Renal cortex interstitium (tissue), 11 donors: Measurements from ENCODE around the gene DNAJB14. TPM values are rescaled to one million over a fixed set of nuclear protein-coding genes. Genes with fewer than 3 reads are reported as not detected.
A peak's percentile ranks its signal among the peaks of the same experiment; 100 is the strongest.

Experiments
- DNase-seq, 11 donors: peaks; one replicate each; pipeline ENCODE4 v3.0.0-alpha.2; 2013; ENCODE audit warnings: low read depth in 9 of 11, low spot score in 4 of 11; ENCODE audit errors: extremely low read depth in 1 of 11
- polyA plus RNA-seq, 3 donors: library from polyadenylated mRNA; unstranded; fragments of 120-200 nt; gene quantifications; one replicate each; pipeline ENCODE4 v1.2.1, GENCODE V29; 2013; ENCODE audit not compliant: insufficient read length in 3 of 3

Gene DNAJB14
- polyA plus RNA-seq, 3 donors = 29.9 to 39.9 (median 39.3) TPM

GRCh38 chr4:99949999-99950912 lies 3.8 kb upstream of the DNAJB14 start, which contains the start of gene H2AZ1:
Gene H2AZ1 (minus strand): TSS chr4:99950275. CDS start chr4:99950170, 105 bp downstream.
- DNase-seq = peak; percentile 93 to 100 (median 98)

GRCh38 chr4:99949034-99949998 lies 2.9 kb upstream of the DNAJB14 start:
- DNase-seq = peak; percentile 86 to 96 (median 90)

DNA sequence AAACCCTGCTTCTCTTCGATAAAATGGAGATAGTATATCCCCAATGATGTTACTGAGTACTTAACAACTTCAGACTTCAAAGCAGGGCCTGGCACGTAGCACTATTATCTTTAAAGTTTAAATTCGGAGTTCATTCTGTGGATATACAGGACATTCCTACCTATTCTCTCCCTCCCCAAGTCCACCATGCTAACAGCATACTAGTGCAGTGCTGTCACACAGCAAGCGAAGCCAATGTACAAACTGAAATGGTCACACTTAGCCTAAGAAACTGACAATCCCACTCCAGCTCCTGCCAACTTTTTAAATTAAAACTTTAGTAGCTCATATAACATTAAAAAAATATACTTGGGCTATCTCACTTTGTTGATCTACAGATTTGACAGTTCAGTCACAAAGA lies 1.2 kb upstream of the DNAJB14 start:
- DNase-seq = no peak

- peak in 1 of 11 donors; percentile 12 for DNase-seq
Observed at GRCh38 chr4:99947190-99947578, 766 bp upstream of the DNAJB14 start.

- DNase-seq = peak in 7 of 11 donors; percentile 14 to 35 (median 27)
Observed at GRCh38 chr4:99945718-99946355, 581 bp downstream of the DNAJB14 start.

- DNase-seq = no peak
Observed at GRCh38 chr4:99943904-99944437, 2.4 kb downstream of the DNAJB14 start.

DNA sequence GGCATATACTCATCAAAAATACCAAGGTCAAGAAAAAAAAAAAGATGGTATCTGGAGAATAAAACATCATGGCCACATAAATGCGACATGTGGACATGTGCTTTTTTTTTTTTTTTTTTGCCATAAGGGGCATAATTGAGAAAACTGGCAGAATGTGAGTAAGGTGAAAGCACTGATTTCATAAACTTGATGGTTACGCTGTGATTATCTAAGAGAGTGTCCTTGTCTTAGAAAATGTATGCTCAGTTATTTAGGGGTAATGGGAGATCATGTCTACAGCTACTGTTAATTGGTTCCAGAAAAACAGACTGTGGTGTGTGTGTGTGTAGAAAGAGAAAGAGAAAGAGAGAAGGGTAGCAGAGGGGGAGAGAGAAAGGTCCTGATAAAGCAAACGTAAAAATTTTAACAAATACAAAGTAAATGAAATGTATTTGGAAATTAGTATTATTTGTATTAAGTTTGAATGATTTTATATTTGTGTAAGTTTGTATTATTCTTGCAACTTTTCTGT lies 8.1 kb downstream of the DNAJB14 start:
- DNase-seq = no peak

DNA sequence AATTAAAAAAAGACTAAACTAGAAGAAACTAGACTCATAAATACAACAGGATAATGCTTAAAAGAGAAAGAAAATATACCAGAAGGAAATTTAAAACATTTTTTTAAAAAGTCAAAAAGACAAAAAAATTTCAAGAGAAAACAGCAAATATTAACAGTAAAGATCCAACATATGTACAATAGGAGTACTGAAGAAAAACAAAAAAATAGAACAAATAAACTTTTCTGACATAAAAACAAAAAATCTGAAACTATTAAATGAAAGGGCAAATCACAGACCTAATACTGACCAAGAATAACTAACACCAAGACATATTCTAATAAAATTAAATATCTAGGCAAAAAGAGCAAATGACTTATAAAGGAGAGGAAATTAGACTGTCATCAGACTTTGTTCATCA lies 11.5 kb downstream of the DNAJB14 start:
- no peak for DNase-seq

GRCh38 chr4:99927566-99927965 lies 18.9 kb downstream of the DNAJB14 start:
- no peak for DNase-seq

DNA sequence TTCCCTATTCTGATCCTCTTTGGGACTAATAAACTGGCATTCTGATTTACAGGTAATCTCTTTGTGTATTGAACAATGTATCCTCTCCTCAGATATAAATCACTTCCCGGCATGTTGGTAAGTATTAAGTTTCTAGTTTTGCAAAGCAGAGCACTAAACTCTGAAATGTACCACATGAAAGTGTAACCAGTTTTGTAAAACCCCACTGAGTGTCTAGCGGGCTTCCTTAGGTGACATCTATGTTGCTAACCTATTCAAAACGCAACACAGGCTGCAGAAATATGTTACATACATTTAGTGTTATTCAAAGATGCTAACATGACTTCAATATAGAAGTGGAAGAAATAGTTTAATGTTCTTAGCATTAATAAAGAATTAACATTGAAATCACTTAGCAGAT lies 25.2 kb downstream of the DNAJB14 start:
- no peak for DNase-seq

DNA sequence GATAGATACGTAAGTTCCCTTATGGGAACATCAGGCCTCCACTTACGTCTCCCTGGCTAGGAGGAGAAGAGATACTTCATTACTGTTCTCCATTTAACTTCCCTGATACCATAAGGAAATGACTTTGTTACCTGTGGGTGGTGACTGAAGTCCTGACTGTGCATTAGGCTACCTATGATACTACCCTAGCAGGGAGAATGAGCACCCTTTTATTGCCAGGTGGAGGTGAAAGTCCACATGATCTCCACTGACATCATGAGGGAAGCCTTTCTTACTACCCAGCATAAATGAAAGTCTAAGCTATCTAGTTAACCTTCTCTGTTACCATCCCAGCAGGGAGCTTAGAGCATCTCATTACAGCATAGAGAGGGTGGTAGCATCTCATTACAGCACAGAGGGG lies 27.8 kb downstream of the DNAJB14 start:
- DNase-seq = no peak

DNA sequence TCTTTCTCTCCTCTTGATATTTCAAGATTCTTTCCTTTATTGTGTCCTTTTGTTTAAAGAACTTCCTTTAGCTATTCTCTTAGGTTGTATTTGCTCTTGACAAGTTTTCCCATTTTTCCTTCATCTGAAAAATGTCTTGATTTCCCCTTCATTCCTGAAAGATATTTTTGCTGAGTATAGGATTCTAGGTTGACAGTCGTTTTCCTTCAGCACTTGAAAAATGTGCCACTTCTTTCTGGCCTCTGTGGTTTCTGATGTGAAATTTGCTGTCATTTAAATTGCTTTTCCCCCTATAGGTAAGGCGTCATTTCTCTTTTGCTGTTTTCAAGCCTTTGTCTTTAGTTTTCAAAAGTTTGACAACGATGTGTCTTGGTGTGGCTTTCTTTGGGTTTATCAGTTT lies 28.8 kb downstream of the DNAJB14 start:
- no peak for DNase-seq

DNA sequence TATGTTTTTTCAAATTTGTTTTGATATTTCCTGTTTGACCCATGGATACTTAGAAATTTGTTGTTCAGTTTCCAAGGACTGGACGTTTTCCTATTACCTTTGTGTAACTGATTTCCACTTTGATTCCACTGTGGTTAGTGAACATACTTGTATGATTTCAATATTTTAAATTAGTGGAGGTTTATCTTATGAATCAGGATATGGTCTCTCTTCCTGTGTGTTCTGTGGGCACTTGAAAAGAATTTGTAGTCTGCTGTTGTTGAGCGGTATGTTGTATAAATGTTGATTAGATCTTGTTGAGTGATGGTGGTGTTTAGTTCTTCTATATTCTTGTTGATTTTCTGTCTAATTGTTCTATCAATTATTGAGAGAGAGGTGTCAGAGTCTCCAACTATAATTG lies 31.0 kb downstream of the DNAJB14 start:
- no peak for DNase-seq

DNA sequence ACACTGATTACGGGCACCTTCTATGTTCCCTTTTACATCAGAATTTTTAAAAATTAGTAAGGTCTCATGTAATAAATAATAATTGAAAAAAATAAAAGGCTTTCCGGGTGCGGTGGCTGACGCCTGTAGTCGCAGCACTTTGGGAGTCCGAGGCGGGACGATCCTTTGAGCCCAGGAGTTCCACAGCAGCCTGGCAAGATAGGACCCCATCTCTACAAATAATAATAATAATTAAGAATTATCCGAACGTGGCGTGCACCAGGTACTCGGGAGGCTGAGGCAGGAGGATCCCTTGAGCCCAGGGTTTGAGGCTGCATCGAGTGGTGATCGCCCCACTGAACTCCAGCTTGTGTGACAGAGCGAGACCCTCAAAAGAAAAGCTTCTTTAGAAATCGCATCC lies 51.4 kb downstream of the DNAJB14 start:
- DNase-seq = no peak

DNA sequence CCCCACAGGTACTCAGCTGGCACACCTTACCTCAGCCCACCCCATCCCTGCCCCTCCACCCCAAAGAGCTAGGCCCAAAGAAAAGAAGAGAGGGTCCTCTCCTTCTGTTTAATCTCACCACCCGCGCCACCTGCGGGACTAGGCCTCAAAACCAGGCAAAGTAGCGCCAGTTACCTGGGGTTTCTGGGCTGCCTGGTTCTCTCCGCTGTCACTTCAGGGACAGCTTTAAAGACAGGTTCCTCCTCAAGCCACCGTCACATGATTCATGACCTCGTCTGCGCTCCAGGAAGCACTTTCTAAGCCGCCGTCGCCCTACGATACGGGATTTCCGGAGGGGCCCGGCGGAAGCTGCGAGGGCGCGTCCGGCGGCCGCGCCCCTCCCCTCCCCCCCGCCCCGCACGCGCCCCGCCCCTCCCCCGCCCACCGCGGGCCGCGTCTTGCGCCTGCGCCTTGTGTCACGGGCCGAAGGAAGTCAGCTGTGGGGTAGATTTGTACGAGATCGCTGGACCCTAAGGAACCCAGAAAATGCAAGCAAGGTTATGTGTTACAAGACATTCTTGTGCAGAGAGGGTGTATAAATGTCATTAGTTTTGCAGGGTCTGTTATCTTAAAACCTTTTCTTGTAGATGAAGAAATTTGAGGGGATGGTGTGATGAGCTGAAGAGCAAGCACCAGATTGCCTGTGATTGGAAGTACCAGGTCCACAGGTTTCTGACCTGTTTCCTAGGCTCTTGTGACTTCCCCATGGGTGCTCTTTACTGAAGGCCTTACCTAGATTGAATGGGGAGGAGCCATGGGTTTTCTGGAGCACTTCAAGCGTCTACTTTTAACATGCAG lies 52.0 kb downstream of the DNAJB14 start, which contains the start of gene LAMTOR3:
Gene LAMTOR3 (minus strand): TSS at position 267 of the 837 bp plus-strand sequence. CDS start 464 bp downstream, outside the sequence.
- peak; percentile 74 to 91 (median 86) for DNase-seq

DNA sequence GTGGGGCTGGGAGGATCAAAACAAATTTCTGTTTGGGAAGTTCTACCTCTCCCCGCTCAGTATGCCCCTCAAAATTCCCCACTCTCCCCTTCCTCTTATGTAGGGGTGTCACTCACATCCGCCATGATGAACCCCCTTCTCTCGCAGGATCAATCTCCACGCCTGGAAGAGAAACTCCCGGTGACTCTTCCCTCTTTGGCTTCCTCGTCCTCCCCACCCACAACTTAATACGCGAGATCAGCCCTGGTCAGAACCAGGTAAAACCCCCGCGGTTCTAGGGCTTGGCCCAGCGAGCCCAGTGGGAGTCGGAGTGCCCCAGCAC lies 52.6 kb downstream of the DNAJB14 start:
- no peak for DNase-seq

GRCh38 chr4:99893029-99893428 lies 53.4 kb downstream of the DNAJB14 start:
- no peak for DNase-seq

GRCh38 chr4:99891351-99891750 lies 55.1 kb downstream of the DNAJB14 start:
- no peak for DNase-seq
